HCT116 (cell line): Measurements from ENCODE around the gene ATRAID. TPM values are rescaled to one million over a fixed set of nuclear protein-coding genes. Genes with fewer than 3 reads are reported as not detected.

Experiments
- ATAC-seq: fragments of 200-7000 bp; cut with Tn5 transposase; 2 replicates; pipeline ENCODE4 v1.9.1; 2020; ENCODE audit warnings: mild to moderate bottlenecking, moderate library complexity
- BruUV-seq: library from RNA; stranded (reverse); fragments of 400-500 nt; replicated peaks from 2 replicates; lab custom pipeline; 2021; lab: Mats Ljungman, UMichigan
- CTCF ChIA-PET: fragments of 300-600 bp; sonication (Branson Sonifier 250); formaldehyde crosslinking; loops from one replicate; lab custom pipeline; 2021; ENCODE audit warnings: antibody characterized with exemption; lab: Charles Lee
- POLR2A ChIA-PET: fragments of 300-600, 350-600 bp; sonication (Branson Sonifier 250); formaldehyde crosslinking; loops from one replicate; lab custom pipeline; 2021; ENCODE audit warnings: antibody characterized with exemption; lab: Charles Lee
- RAD21 ChIA-PET, 2 experiments: fragments of 300-600 bp; sonication (Branson Sonifier 250); formaldehyde crosslinking; loops; one replicate each; lab custom pipeline; 2023; ENCODE audit warnings: low total read pairs in 2 of 2; ENCODE audit not compliant: uncharacterized antibody in 2 of 2, unreplicated experiment in 2 of 2, low non-redundant PET in 1 of 2; lab: Charles Lee
- DNase-seq: peaks from one replicate; pipeline ENCODE4 v3.0.0-alpha.2; 2010; ENCODE audit warnings: low read depth, low spot score
- H2AFZ ChIP-seq: fragments of 200-600 bp; shearing (Covaris generic), sonication (generic); 2 replicates; pipeline ENCODE4 v1.6.1; 2017; ENCODE audit warnings: low read depth, mixed run types, mixed read lengths, antibody characterized with exemption, low read length; ENCODE audit not compliant: poor library complexity, severe bottlenecking
- H3K27ac ChIP-seq: 2 replicates; pipeline ENCODE4 v1.5.1; 2012; ENCODE audit warnings: low read depth, low read length
- H3K27me3 ChIP-seq: fragments of 200-600 bp; sonication (generic); 2 replicates; pipeline ENCODE4 v1.6.1; 2016; ENCODE audit warnings: mixed run types, low read length, mixed read lengths; ENCODE audit not compliant: insufficient read depth
- H3K36me3 ChIP-seq, 2 experiments: fragments of 200-500 bp in 1 of 2; fragments of 200-600 bp in 1 of 2; sonication (Bioruptor generic) in 1 of 2; sonication (generic) in 1 of 2; 2 replicates each; pipeline versions ENCODE4 v1.5.1 to v1.6.1; 2014 to 2016; ENCODE audit warnings: low read length in 2 of 2, inconsistent platforms in 1 of 2, mixed read lengths in 1 of 2, mixed run types in 1 of 2; ENCODE audit not compliant: insufficient read depth in 2 of 2, control insufficient read depth in 1 of 2
- H3K4me1 ChIP-seq, 2 experiments: fragments of 200-600 bp in 1 of 2; sonication (generic) in 1 of 2; 2 replicates each; pipeline versions ENCODE4 v1.5.1 to v1.6.1; 2012 to 2017; ENCODE audit warnings: low read length in 2 of 2, inconsistent platforms in 1 of 2, mild to moderate bottlenecking in 1 of 2, mixed read lengths in 1 of 2, mixed run types in 1 of 2, moderate library complexity in 1 of 2; ENCODE audit not compliant: insufficient read depth in 2 of 2, control insufficient read depth in 1 of 2
- H3K4me2 ChIP-seq: fragments of 200-600 bp; sonication (generic); 2 replicates; pipeline ENCODE4 v1.6.1; 2017; ENCODE audit warnings: mixed run types, low read length, mixed read lengths
- H3K4me3 ChIP-seq, 2 experiments: fragments of 200-600 bp in 1 of 2; sonication (generic) in 1 of 2; replicated peaks in 1 of 2; 2 replicates each; pipeline ENCODE4 v1.5.1; 2011 to 2016; ENCODE audit warnings: low read length in 2 of 2, control low read depth in 1 of 2, low read depth in 1 of 2, mild to moderate bottlenecking in 1 of 2, mixed read lengths in 1 of 2, mixed run types in 1 of 2
- H3K79me2 ChIP-seq: fragments of 200-600 bp; sonication (generic); 2 replicates; pipeline ENCODE4 v1.6.1; 2017; ENCODE audit warnings: mild to moderate bottlenecking, mixed run types, low read length, moderate library complexity, mixed read lengths; ENCODE audit not compliant: insufficient read depth
- H3K9ac ChIP-seq: fragments of 200-600 bp; sonication (generic); 2 replicates; pipeline ENCODE4 v1.6.1; 2016; ENCODE audit warnings: low read length, mixed read lengths
- H3K9me2 ChIP-seq: fragments of 200-600 bp; sonication (generic), shearing (Covaris generic); 2 replicates; pipeline ENCODE4 v1.6.1; 2017; ENCODE audit warnings: mixed run types, mild to moderate bottlenecking, moderate library complexity; ENCODE audit not compliant: insufficient read depth
- H3K9me3 ChIP-seq, 2 experiments: fragments of 200-500 bp in 1 of 2; fragments of 200-600 bp in 1 of 2; sonication (Bioruptor generic) in 1 of 2; sonication (generic) in 1 of 2; 2 replicates each; pipeline ENCODE4 v1.6.1; 2014 to 2017; ENCODE audit warnings: low read length in 2 of 2, mixed read lengths in 2 of 2, inconsistent platforms in 1 of 2, low read depth in 1 of 2, mild to moderate bottlenecking in 1 of 2, mixed run types in 1 of 2, moderate library complexity in 1 of 2; ENCODE audit not compliant: control insufficient read depth in 1 of 2, insufficient read depth in 1 of 2
- H4K20me1 ChIP-seq: fragments of 200-600 bp; sonication (generic), shearing (Covaris generic); 2 replicates; pipeline ENCODE4 v1.6.1; 2017; ENCODE audit warnings: mixed run types, mild to moderate bottlenecking, moderate library complexity; ENCODE audit not compliant: insufficient read depth
- CBX3 ChIP-seq: IDR thresholded peaks from 2 replicates; pipeline ENCODE4 v1.6.1; 2012; ENCODE audit warnings: low read depth
- ELF1 ChIP-seq: IDR thresholded peaks from 2 replicates; pipeline ENCODE4 v1.6.1; 2012; ENCODE audit warnings: low read depth, borderline replicate concordance
- EZH2phosphoT487 ChIP-seq: fragments of 200-600 bp; IDR thresholded peaks from 2 replicates; pipeline ENCODE4 v1.6.1; 2018; ENCODE audit warnings: antibody characterized with exemption, borderline replicate concordance
- FOSL1 ChIP-seq: IDR thresholded peaks from 2 replicates; pipeline ENCODE4 v1.6.1; 2012; ENCODE audit warnings: low read depth
- POLR2A ChIP-seq: IDR thresholded peaks from 2 replicates; pipeline ENCODE4 v1.7.0; 2011; ENCODE audit warnings: borderline replicate concordance; ENCODE audit not compliant: insufficient read depth, insufficient read length; ENCODE audit errors: extremely low read depth
- RAD21 ChIP-seq: IDR thresholded peaks from 2 replicates; pipeline ENCODE4 v1.6.1; 2012; ENCODE audit warnings: low read depth, mild to moderate bottlenecking
- SIN3A ChIP-seq: IDR thresholded peaks from 2 replicates; pipeline ENCODE4 v1.6.1; 2012; ENCODE audit warnings: low read depth
- SRF ChIP-seq: IDR thresholded peaks from 2 replicates; pipeline ENCODE4 v1.6.1; 2012; ENCODE audit warnings: low read depth
- TCF7L2 ChIP-seq: IDR thresholded peaks from 2 replicates; pipeline ENCODE4 v1.7.0; 2011; ENCODE audit warnings: borderline replicate concordance, inconsistent platforms; ENCODE audit not compliant: insufficient read depth, insufficient read length; ENCODE audit errors: extremely low read depth
- ZNF274 ChIP-seq: fragments of 200-500 bp; sonication (Bioruptor generic); IDR thresholded peaks from 2 replicates; pipeline ENCODE4 v1.6.1; 2014; ENCODE audit warnings: mild to moderate bottlenecking, low read depth, low read length, inconsistent platforms
- intact Hi-C: fragments of 100-400 bp; cut with micrococcal nuclease; formaldehyde crosslinking; loops from 2 replicates; pipeline ENCODE4 v1.10.0; 2022
- total RNA-seq: library from RNA; stranded (reverse); gene quantifications from one replicate; pipeline ENCODE4 v1.2.1, GENCODE V29; 2021; ENCODE audit not compliant: unreplicated experiment
- TF ChIP-seq, protein P1 (sequence below): IDR thresholded peaks from 2 replicates; pipeline ENCODE4 v1.6.1; 2012
- TF ChIP-seq, protein P2 (sequence below), 3 experiments: fragments of 200-600 bp in 1 of 3; sonication (generic) in 1 of 3; IDR thresholded peaks in 2 of 3; conservative IDR thresholded peaks in 1 of 3; 2 replicates each; pipeline ENCODE4 v1.5.1; 2012 to 2017; ENCODE audit warnings: low read depth in 2 of 3, low read length in 2 of 3, antibody characterized with exemption in 1 of 3, borderline replicate concordance in 1 of 3, control low read depth in 1 of 3, mild to moderate bottlenecking in 1 of 3, mixed read lengths in 1 of 3, mixed run types in 1 of 3, moderate library complexity in 1 of 3; ENCODE audit not compliant: insufficient read depth in 1 of 3

Gene ATRAID
- total RNA-seq, 1 experiment from 2014 or later = 93.6 TPM

DNA sequence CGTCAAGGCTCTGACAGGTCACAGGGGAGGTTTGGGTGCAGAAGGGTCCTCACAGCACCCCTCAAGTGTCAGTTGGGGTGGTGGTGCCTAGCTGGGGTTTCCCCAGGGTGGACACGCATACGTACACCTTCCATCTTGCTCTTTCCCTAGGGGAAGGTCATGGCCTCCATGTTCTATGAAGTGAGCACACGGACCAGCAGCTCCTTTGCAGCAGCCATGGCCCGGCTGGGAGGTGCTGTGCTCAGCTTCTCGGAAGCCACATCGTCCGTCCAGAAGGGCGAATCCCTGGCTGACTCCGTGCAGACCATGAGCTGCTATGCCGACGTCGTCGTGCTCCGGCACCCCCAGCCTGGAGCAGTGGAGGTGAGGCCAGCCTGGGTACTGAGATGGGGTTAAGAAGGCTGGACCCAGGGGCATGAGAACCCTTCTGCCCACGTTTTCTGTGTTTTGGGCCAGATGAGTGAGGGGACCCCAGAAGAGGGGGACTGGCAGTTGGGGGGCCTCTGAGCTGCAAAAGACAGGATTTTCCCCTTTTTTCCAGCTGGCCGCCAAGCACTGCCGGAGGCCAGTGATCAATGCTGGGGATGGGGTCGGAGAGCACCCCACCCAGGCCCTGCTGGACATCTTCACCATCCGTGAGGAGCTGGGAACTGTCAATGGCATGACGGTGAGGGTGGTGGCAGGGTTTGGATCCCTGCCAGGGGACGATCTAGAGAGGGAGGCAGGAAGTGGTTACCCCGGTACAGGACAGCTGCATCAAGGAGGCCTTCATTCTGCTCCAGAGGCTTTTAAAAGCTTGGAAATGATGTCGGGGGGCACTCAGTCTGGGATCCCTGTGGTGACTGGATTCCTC is 30.1 kb downstream of the ATRAID start:
- RAD21 ChIA-PET = no interaction called here

More for the DNA sequence above, 30.1 kb downstream of the ATRAID start:
- ChIA-PET CTCF (no interaction called here), POLR2A (no interaction called here)
- Histone ChIP-seq H3K4me3 (no peak overlapping the region), H3K27ac (no peak overlapping the region), H3K79me2 (no peaks in the 10 kb centered on the region), H3K4me1 (no peaks in the 10 kb centered on the region), H2AFZ (no peak overlapping the region), H4K20me1 (no peaks in the 10 kb centered on the region), H3K4me2 (no peak overlapping the region), H3K9ac (no peak overlapping the region), H3K9me2 (no peaks in the 10 kb centered on the region), H3K27me3 (no peaks in the 10 kb centered on the region), H3K36me3 (peaks cover 36 to 68% of the 10 kb centered on the region in 2 experiments), H3K9me3 (no peaks in the 10 kb centered on the region)
- intact Hi-C loops = no loop called here
- no peak for TF ChIP-seq TCF7L2
- no peak for TF ChIP-seq EZH2phosphoT487
- TF ChIP-seq, protein P1, sequence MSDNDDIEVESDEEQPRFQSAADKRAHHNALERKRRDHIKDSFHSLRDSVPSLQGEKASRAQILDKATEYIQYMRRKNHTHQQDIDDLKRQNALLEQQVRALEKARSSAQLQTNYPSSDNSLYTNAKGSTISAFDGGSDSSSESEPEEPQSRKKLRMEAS = no peak
- no peak for TF ChIP-seq RAD21
- no peak for TF ChIP-seq CBX3
- TF ChIP-seq, protein P2, sequence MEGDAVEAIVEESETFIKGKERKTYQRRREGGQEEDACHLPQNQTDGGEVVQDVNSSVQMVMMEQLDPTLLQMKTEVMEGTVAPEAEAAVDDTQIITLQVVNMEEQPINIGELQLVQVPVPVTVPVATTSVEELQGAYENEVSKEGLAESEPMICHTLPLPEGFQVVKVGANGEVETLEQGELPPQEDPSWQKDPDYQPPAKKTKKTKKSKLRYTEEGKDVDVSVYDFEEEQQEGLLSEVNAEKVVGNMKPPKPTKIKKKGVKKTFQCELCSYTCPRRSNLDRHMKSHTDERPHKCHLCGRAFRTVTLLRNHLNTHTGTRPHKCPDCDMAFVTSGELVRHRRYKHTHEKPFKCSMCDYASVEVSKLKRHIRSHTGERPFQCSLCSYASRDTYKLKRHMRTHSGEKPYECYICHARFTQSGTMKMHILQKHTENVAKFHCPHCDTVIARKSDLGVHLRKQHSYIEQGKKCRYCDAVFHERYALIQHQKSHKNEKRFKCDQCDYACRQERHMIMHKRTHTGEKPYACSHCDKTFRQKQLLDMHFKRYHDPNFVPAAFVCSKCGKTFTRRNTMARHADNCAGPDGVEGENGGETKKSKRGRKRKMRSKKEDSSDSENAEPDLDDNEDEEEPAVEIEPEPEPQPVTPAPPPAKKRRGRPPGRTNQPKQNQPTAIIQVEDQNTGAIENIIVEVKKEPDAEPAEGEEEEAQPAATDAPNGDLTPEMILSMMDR (IDR thresholded peaks at IDR 0.05 in 2 of 3, conservative IDR thresholded peaks at IDR 0.05 in 1 of 3; ENCODE audit: borderline replicate concordance in 1 of 3, insufficient read depth in 1 of 3, low read depth in 2 of 3, low read length in 2 of 3) = no peak
- TF ChIP-seq POLR2A = no peak
- TF ChIP-seq SIN3A = no peak
- no peak for TF ChIP-seq SRF
- TF ChIP-seq ZNF274 = no peak
- no peak for TF ChIP-seq ELF1
- no peak for TF ChIP-seq FOSL1
- no TSS peak for BruUV-seq
- DNase-seq (no peak), ATAC-seq (no peak)
